Stimulated activated naive CD8-positive, alpha-beta T cell treated with anti-CD3 and anti-CD28 coated beads, Interleukin-15, amount 100 ng/mL, for 72 hours (primary cell): ENCODE measurements around the gene SH2D7.
A peak's percentile ranks its signal among the peaks of the same experiment; 100 is the strongest.

Source experiments
- ATAC-seq: fragments of 150-1000 bp; cut with Tn5 transposase; 2 replicates; pipeline ENCODE4 v1.10.0; 2021; ENCODE audit warnings: mild to moderate bottlenecking, moderate library complexity
- DNase-seq, 2 donors: peaks; one replicate each; pipeline ENCODE4 v3.0.0; 2021 to 2022
- H3K27ac Mint-ChIP-seq, 2 donors: one replicate each; pipeline ENCODE4 v1.8.0; 2022; ENCODE audit warnings: mild to moderate bottlenecking in 2 of 2, mixed read lengths in 2 of 2, moderate library complexity in 2 of 2
- H3K27me3 Mint-ChIP-seq: one replicate; pipeline ENCODE4 v1.8.0; 2022; ENCODE audit warnings: mixed read lengths
- H3K4me1 Mint-ChIP-seq: one replicate; pipeline ENCODE4 v1.8.0; 2022; ENCODE audit warnings: mild to moderate bottlenecking, mixed read lengths
- H3K4me3 Mint-ChIP-seq, 2 donors: one replicate each; pipeline ENCODE4 v1.8.0; 2022; ENCODE audit warnings: mild to moderate bottlenecking in 2 of 2, mixed read lengths in 2 of 2, moderate library complexity in 1 of 2
- H3K9me3 Mint-ChIP-seq, 2 donors: one replicate each; pipeline ENCODE4 v1.8.0; 2022; ENCODE audit warnings: mixed read lengths in 2 of 2

SH2D7 gene

DNA sequence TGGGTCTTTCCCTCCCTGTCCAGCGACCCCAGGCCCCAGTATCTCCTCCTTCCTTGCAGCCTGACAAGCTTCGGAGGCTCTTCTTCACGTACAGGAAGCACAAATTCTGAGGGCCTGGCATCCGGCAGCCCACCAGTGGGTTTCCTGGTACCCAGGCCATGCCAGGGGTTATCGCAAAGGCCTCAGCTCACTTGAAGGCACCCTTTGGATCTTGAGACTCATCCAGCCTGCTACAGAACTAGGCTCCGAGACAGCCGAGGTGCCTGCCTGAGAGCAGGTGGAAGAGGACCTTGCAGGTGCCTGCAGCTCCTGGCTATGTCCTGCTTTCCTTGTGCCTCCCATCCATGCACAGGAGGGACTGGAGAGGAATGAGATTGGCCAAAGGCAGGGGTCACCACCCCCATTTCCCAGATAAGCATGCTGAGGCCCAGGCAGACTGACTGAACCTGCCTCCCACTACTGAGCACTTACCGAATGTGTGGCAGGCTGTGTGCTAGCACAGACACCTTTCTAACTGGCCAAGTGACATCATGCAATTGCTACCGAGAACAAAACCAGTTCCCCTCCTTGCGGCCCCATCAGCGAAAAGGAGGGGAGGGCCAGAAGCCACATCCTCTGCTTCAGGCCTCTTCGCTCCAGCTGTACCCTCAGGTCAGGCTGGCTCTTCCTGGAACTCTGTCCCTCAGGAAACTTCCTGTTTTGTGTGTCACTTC lies 11.2 kb downstream of the SH2D7 start:
- Mint-ChIP-seq H3K27me3 (no peaks in the 10 kb centered on the region), H3K27ac (peak overlapping the region; percentile 95 to 96), H3K4me3 (peak overlapping the region; percentile 70 to 71), H3K4me1 (peaks cover 64% of the 10 kb centered on the region), H3K9me3 (no peaks in the 10 kb centered on the region)
- peak; percentile 66 to 87 for DNase-seq
- peak; percentile 92 for ATAC-seq

DNA sequence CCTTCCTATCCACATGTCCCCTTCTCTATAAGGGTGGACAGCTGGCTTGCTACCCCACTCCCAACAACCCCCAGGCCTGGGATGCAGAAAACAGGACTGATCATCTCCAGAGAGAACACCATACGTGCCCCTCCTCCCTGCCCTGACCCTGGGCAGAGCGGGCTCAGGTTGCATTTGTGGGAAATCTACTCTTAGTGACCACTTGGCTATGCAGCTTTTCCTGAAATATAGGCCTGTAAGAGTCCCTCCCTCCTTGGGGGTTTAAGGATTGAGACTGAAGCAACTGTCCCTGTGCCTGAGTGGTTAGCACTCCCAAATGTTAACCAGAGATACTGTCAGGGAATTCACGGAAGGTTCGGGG lies 11.7 kb downstream of the SH2D7 start:
- peak overlapping the region; percentile 70 to 71 for H3K4me3 Mint-ChIP-seq
- no peaks in the 10 kb centered on the region for H3K9me3 Mint-ChIP-seq
- peaks cover 69% of the 10 kb centered on the region for H3K4me1 Mint-ChIP-seq
- H3K27me3 Mint-ChIP-seq: no peaks in the 10 kb centered on the region
- DNase-seq (no peak), ATAC-seq (peak; percentile 48)
- peak overlapping the region in 1 of 2 donors; percentile 74 for H3K27ac Mint-ChIP-seq

DNA sequence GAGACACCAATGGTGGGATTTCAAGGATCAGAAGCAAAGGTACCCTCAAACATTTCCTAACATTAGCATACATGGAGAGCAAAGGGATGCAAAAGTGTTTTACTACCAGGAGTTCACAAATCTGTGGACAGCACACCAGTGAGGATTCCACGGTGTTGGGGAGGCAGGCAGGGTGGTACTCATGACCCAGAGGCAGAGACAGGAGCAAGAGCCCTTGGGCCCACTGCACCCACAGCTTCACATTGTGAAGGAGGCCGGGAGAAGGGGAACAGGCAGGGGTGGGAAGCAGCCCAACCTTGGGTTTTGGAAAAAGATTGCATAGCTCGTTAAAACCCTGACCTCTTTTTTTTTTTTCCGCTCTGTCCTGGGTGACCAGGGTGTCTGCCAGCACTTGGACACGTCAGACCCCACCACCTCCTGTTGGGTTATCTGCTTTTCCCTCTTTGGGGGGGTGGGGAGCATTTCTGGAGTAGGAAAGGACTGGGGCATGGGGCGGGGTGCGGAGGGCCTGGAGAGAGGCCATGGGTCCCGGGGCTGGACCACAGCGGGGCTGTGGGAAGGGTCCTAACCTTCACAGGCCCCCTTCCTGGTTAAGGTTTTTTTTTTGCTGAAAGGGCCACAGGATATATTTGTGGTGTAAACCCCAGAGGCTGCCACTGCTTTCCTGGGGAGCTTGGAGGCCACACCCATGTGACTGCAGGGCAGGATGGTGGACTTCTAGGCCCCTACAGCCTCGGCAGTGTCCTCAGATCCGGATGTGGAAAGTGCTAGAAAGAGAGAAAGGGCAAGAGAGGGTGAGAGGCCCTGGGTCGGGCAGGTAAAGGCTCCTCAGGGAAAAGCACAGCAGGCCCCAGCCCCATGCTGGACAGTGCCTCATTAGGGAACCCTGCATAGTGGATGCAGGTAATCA lies 12.5 kb downstream of the SH2D7 start:
- no peak for DNase-seq
- Mint-ChIP-seq H3K9me3 (no peaks in the 10 kb centered on the region), H3K4me1 (peaks cover 69% of the 10 kb centered on the region), H3K27me3 (no peaks in the 10 kb centered on the region), H3K27ac (peak overlapping the region; percentile 36 to 95), H3K4me3 (peak overlapping the region; percentile 40 to 70)
- no peak for ATAC-seq

DNA sequence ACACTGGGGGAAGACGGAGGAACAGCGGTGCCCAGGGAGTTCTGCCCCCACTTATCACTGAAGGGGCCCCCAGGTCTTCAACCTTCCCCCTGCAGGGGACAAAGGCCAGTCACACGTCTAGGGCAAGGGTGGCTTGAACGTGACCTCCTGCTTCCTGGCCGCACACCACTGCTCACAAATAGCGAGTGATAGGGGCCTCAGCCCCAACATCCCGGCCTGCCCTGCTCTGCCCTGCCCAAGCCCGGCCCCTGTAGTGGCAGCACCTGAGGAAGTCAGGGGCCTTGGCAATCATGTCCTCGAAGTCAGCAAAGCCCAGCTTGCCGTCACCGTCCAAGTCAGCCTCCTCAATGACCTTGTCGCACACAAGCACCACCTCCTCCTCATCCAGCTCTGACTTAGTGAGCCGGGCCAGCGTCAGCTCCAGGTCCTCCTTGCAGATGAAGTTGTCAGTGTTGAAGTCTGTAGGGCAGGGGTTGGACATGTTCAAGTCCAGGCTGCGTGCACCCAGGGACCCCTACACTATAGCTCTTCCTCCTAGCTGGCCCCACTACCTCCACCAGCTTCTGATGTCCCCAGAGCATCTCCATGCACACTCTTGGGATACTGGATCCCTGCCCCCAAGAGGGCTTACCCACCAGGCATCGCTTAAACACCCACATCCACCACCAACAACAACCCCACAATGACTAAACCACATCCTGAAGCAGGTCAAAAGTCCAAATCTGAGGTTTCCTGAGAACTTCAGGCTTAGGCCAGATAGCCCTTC lies 13.3 kb downstream of the SH2D7 start:
- Mint-ChIP-seq H3K27me3 (no peaks in the 10 kb centered on the region), H3K4me1 (peaks cover 69% of the 10 kb centered on the region), H3K27ac (peak overlapping the region in 1 of 2 donors; percentile 95), H3K9me3 (no peaks in the 10 kb centered on the region), H3K4me3 (peak overlapping the region; percentile 3 to 11)
- DNase-seq (peak in 1 of 2 donors; percentile 12), ATAC-seq (no peak)

DNA sequence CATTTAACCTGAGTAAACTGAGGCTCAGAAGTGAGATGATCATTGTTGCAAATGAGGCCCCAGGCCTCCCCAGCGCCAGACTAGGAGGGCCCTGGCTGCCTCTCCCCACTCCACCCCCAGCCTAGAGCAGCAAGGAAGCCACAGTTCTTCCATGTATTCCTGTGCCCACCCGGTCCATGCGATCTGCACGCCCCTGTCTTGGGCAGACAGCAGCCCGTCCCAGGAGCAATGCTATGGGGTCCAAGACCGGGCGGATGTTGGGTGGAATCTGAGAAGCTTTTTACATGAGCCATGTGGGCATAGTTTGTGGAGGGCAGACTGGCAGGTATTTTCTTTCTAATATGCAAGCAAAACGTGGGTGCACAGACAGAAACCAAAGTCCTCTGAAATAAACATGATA lies 15.1 kb downstream of the SH2D7 start:
- no peak for ATAC-seq
- Mint-ChIP-seq H3K4me3 (no peak overlapping the region), H3K27ac (no peak overlapping the region), H3K9me3 (no peaks in the 10 kb centered on the region), H3K4me1 (peaks cover 66% of the 10 kb centered on the region), H3K27me3 (no peaks in the 10 kb centered on the region)
- DNase-seq: no peak

DNA sequence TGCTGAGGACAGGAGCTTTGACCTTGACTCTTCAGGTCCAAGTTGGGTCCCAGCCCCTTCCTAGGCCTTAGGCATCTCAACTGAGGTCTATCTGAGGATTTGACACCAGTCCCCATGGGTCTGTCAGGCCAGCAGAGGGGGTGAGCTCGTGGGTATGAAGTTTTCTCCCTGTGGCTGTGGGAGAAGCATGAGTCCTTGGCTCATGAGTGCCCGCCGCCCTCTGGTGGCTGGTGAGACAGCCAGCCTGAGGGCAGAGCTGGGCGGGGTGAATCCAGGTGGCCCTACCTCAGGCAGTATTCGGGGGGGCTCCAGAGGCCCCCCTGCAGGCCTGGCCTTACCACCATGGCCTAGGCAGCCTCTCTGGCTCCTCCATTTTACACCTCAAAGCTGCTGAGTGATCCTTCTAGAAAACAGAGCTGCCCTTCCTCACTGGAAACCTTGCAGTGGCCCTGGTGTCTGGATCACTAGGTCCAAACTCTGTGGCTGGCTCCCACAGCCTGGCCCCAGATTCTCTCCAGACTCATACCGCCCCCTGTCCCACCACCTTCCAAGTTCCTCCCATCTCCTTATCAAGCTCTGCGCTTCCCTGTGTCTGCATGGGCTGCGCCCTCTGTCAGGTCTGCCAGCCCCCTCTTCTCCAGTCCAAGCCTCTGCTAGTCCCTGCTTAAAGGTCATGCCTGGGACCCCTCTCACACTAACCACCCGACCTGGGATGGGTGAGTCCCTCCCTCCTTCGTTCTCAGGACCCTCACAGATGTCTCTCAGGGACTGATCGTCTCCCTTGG lies 16.1 kb downstream of the SH2D7 start:
- H3K4me1 Mint-ChIP-seq: peaks cover 60% of the 10 kb centered on the region

DNA sequence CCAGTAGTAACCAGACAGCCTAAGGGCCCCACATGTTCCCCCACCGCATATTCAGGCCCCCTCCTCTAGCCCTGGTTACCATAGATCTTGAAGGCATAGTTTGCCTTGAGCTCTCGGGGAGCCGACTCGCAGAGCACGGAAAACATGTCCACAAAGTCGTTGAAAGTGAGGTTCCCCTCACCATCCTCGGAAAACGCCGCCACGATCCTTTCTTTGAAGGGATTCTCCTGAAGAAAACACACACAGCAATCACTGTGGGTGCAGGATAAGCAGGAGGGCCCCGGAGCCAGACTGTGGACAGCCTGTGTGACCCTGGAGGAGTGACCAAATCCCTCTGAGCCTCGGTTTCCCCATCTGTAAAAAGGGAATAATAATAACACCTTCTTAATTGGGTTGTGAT lies 16.8 kb downstream of the SH2D7 start:
- Mint-ChIP-seq H3K4me3 (no peak overlapping the region), H3K27me3 (no peaks in the 10 kb centered on the region), H3K27ac (no peak overlapping the region), H3K4me1 (peaks cover 54% of the 10 kb centered on the region), H3K9me3 (no peaks in the 10 kb centered on the region)
- no peak for ATAC-seq
- no peak for DNase-seq

More for the DNA sequence above, 16.1 kb downstream of the SH2D7 start:
- Mint-ChIP-seq H3K27ac (peak overlapping the region in 1 of 2 donors; percentile 15), H3K9me3 (no peaks in the 10 kb centered on the region), H3K27me3 (no peaks in the 10 kb centered on the region), H3K4me3 (no peak overlapping the region)
- ATAC-seq (peak; percentile 77), DNase-seq (peak; percentile 81 to 87)

DNA sequence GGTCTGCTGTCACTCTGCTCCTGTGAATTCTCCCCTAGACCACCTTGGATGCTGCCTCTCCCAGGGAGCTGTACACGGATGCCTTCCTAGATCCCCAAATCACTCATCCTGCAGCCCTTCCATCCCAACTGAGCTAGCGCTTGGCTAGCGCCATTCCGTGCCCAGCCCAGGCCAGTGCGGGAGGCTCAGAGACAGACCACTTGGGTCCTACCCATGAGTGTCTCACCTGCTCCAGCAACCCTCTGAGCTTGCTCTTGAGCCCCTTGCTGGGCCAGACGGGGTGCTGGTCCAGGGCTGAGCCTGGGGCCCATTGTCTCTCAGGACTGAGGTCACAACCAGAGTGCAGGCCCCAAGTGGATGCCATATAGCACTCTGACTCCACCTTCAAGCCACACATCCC lies 17.7 kb downstream of the SH2D7 start:
- Mint-ChIP-seq H3K4me1 (peaks cover 44% of the 10 kb centered on the region), H3K9me3 (no peaks in the 10 kb centered on the region), H3K27ac (no peak overlapping the region), H3K4me3 (no peak overlapping the region), H3K27me3 (no peaks in the 10 kb centered on the region)
- no peak for DNase-seq
- ATAC-seq: no peak

DNA sequence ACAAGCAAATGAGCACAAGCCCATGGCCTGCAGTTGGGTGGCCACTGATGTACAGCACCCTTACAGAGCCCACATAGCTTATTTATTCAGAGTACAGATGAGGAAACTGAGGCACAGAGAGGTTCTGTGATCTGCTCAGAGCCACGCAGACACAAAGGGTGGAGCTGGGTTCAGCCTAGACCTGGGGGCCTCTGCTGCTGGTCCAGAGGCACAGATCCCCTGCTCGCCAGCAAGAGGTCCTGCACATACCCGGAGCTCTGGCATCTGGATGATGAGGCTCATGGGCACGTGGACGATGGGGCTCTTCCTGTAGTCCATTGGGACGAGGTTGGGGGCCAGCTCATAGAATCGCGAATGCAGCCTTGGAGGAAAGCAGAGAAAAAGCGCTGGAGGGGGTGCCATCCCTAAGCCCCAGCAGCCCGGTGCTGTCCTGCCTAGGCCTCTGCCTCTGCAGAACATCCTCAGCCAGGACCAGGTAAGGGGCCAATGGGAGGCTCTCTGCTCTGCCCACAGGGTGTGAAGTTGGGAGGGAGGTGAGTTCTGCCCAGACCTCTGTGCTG lies 18.6 kb downstream of the SH2D7 start:
- H3K27ac Mint-ChIP-seq: peak overlapping the region in 1 of 2 donors; percentile 6
- H3K27me3 Mint-ChIP-seq: no peaks in the 10 kb centered on the region
- H3K4me1 Mint-ChIP-seq: peaks cover 35% of the 10 kb centered on the region
- DNase-seq (no peak), ATAC-seq (no peak)
- H3K4me3 Mint-ChIP-seq: no peak overlapping the region
- H3K9me3 Mint-ChIP-seq: no peaks in the 10 kb centered on the region

DNA sequence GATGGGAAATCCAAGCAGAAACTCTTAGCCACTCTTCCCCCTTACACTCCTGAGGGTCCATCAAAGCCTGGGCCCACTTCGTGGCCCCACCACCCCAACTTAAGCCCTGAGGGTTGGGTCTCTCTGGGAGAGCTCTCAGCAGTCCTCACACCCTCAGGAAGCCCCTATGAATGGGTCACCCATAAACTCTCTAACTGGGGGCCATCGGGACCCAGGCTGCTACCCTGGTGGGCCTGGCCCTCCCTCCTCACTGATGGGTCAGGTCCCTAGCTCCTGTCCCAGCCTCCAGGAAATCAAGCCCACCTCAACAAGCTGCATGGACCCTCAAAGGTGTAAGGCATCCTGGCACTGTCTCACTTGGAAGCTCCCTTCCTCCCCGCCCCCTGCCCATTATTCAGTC lies 19.4 kb downstream of the SH2D7 start:
- H3K4me1 Mint-ChIP-seq: peaks cover 27% of the 10 kb centered on the region
- no peak for DNase-seq
- ATAC-seq: no peak
- H3K4me3 Mint-ChIP-seq: no peak overlapping the region
- no peaks in the 10 kb centered on the region for H3K27me3 Mint-ChIP-seq
- H3K9me3 Mint-ChIP-seq: no peaks in the 10 kb centered on the region
- no peak overlapping the region for H3K27ac Mint-ChIP-seq

DNA sequence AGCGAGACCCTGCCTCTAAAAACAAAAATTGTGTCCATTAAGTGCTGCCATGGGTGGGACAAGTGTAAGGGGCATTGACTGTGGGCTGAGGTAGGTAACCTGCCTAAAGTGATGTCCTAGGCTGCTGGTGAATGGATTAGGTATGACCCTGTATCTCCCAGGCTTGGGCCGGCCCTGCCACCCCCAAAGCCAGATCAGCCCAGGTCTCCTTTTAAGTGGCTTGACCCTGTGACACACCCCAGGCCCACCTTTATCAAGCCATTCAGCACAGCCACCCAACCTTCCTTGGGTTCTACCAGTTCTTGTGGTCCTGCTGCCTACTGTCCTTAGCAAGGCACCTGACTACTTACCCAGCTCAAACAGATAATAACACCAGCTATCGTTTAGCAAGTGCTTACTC lies 20.2 kb downstream of the SH2D7 start:
- DNase-seq: no peak
- no peaks in the 10 kb centered on the region for H3K27me3 Mint-ChIP-seq
- H3K9me3 Mint-ChIP-seq: no peaks in the 10 kb centered on the region
- peaks cover 20% of the 10 kb centered on the region for H3K4me1 Mint-ChIP-seq
- no peak for ATAC-seq
- no peak overlapping the region for H3K4me3 Mint-ChIP-seq
- no peak overlapping the region for H3K27ac Mint-ChIP-seq

DNA sequence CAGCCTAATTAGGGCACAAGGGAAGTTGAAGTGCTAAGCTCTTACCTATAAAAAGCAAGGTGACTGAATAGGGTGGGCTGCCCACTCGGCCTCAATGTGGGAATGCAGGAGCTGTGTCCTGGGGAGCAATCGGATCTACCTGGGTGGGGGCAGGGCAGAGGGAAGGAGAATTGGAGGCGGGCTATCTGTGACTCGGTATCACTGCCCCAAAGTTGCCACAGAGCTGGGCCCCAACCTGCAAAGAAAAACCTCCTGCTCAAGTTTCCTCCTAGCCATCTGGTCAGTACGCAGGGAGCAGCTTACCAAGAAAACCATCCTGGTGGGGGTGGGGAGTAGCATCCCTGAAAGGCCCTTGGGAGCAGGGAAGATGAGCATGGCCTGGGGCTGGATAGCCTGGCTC lies 28.2 kb downstream of the SH2D7 start:
- no peak for DNase-seq
- H3K4me3 Mint-ChIP-seq: no peak overlapping the region
- H3K4me1 Mint-ChIP-seq: peaks cover 5% of the 10 kb centered on the region
- no peaks in the 10 kb centered on the region for H3K9me3 Mint-ChIP-seq
- no peak for ATAC-seq
- no peaks in the 10 kb centered on the region for H3K27me3 Mint-ChIP-seq
- H3K27ac Mint-ChIP-seq: peak overlapping the region in 1 of 2 donors; percentile 48

DNA sequence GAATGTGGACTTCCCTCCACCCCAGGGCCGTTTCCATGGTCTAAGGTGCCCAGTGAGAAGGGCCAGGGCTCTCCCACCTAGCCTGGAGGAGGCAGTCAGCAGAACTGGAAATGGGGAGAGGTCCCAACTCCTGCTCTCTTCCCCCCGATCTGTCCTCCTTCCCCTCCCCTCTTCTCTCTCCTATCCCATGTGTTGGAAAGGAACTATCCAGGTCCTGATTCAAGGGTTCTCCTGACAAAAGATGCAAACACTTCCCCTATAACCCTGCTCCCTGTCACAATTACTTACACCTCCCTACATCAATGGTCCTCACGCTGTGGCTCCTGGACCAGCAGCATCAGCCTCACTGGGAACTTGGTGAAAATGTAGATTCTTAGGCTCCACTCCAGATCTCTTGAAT lies 32.9 kb downstream of the SH2D7 start:
- Mint-ChIP-seq H3K27ac (no peak overlapping the region), H3K4me1 (peaks cover 31% of the 10 kb centered on the region), H3K4me3 (no peak overlapping the region), H3K27me3 (peaks cover 6% of the 10 kb centered on the region), H3K9me3 (no peaks in the 10 kb centered on the region)
- DNase-seq: no peak
- no peak for ATAC-seq

DNA sequence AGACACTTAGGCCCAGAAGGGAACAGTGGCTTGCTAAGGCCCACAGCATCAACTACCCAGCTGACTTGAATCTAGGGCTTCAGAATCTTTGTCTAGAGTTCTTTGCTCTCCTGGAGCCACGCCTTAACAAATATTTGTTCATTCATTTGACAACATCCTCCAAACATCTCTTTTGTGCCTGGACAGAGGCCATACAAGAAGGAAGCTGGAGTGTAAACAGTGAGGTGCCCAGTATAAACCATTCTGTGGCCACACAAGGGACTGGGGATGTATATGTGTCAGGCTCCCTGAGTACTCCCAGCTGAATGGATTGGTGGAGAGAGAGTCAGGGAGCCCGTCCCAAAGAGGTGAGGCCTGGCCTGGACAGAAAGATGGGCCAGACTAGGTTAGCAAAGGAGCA lies 35.5 kb downstream of the SH2D7 start:
- no peak for ATAC-seq
- H3K27me3 Mint-ChIP-seq: peaks cover 14% of the 10 kb centered on the region
- no peak for DNase-seq
- no peak overlapping the region for H3K4me3 Mint-ChIP-seq
- no peaks in the 10 kb centered on the region for H3K9me3 Mint-ChIP-seq
- H3K27ac Mint-ChIP-seq: no peak overlapping the region
- H3K4me1 Mint-ChIP-seq: peaks cover 51% of the 10 kb centered on the region
